CD4-positive, alpha-beta T cell treated with Interleukin-2 at 100 ng/mL for 4 hours (primary cell): ENCODE measurements around the gene SLC28A1.
"Not testable (repeated sequence)": the region's sequence is repeated elsewhere in the genome, so short reads cannot be mapped to it uniquely, and the experiment has no call there.

ENCODE experiments used
- DNase-seq: peaks from one replicate; pipeline ENCODE4 v3.0.0-alpha.2; 2020; ENCODE audit warnings: low spot score

Gene SLC28A1

GRCh38 chr15:84862214-84862975, 22.1 kb upstream of the SLC28A1 start:
- DNase-seq, result no peak

GRCh38 chr15:84863565-84864443, 20.7 kb upstream of the SLC28A1 start:
- DNase-seq, result no peak

- DNase-seq, result no peak
Observed at GRCh38 chr15:84864444-84864795, 20.0 kb upstream of the SLC28A1 start.

GRCh38 chr15:84865074-84865569, 19.3 kb upstream of the SLC28A1 start:
- DNase-seq, result no peak

GRCh38 chr15:84868037-84868880, 16.2 kb upstream of the SLC28A1 start:
- DNase-seq, result no peak

GRCh38 chr15:84869510-84869909, 15.0 kb upstream of the SLC28A1 start:
- DNase-seq, result no peak

- no peak for DNase-seq
Observed at GRCh38 chr15:84871428-84871985, 13.0 kb upstream of the SLC28A1 start.

- no peak for DNase-seq
Observed at GRCh38 chr15:84872009-84872910, 12.2 kb upstream of the SLC28A1 start.

GRCh38 chr15:84873997-84874396, 10.5 kb upstream of the SLC28A1 start:
- DNase-seq, result no peak

GRCh38 chr15:84874981-84875699, 9.3 kb upstream of the SLC28A1 start:
- no peak for DNase-seq

- DNase-seq, result no peak
Observed at GRCh38 chr15:84876269-84876668, 8.2 kb upstream of the SLC28A1 start.

GRCh38 chr15:84877701-84878100, 6.8 kb upstream of the SLC28A1 start:
- DNase-seq, result not testable (repeated sequence)

GRCh38 chr15:84878504-84878903, 6.0 kb upstream of the SLC28A1 start:
- DNase-seq, result peak; percentile 56

- DNase-seq, result no peak
Observed at GRCh38 chr15:84879088-84879780, 5.2 kb upstream of the SLC28A1 start.

- no peak for DNase-seq
Observed at GRCh38 chr15:84880007-84880406, 4.5 kb upstream of the SLC28A1 start.

GRCh38 chr15:84880822-84881519, 3.5 kb upstream of the SLC28A1 start:
- no peak for DNase-seq

GRCh38 chr15:84881520-84881830, 3.0 kb upstream of the SLC28A1 start:
- no peak for DNase-seq

GRCh38 chr15:84883466-84883865, 996 bp upstream of the SLC28A1 start:
- DNase-seq, result no peak

- DNase-seq, result no peak
Observed at GRCh38 chr15:84885801-84886200, 1.3 kb downstream of the SLC28A1 start.
